Measurements from ENCODE around the gene COQ8A.

COQ8A gene

GRCh38 chr1:226983247-226983991, 43.3 kb downstream of the COQ8A start:
- Histone ChIP-seq H3K27ac (no peak overlapping the region), H3K4me1 (peaks cover 5 to 11% (median 7%) of the 10 kb centered on the region in 10 experiments; a peak in 19 of 20 replicates), H3K9me3 (replicated peaks in 1 of 11) (no peaks in the 10 kb centered on the region), H3K9ac (no peak overlapping the region; a peak in 1 of 22 replicates), H3K4me3 (no peak overlapping the region), H3K4me2 (no peak overlapping the region), H4K20me1 (peaks cover 0 to 7% (median 0%) of the 10 kb centered on the region in 11 experiments; a peak in 2 of 22 replicates), H3K36me3 (peaks cover 7 to 96% (median 73%) of the 10 kb centered on the region in 11 experiments; a peak in 20 of 22 replicates), H3K27me3 (no peaks in the 10 kb centered on the region)
- no peak for TF ChIP-seq Cebpa-rat (IDR thresholded peaks at IDR 0.05)

GRCh38 chr1:226983992-226984364, 43.9 kb downstream of the COQ8A start:
- Histone ChIP-seq H3K36me3 (peaks cover 7 to 91% (median 69%) of the 10 kb centered on the region in 11 experiments; a peak in 20 of 22 replicates), H3K27ac (no peak overlapping the region)

GRCh38 chr1:226984521-226985238, 44.6 kb downstream of the COQ8A start:
- Histone ChIP-seq H3K4me3 (no peak overlapping the region), H4K20me1 (peaks cover 0 to 7% (median 0%) of the 10 kb centered on the region in 11 experiments; a peak in 2 of 22 replicates), H3K4me1 (peaks cover 18 to 24% (median 20%) of the 10 kb centered on the region in 10 experiments), H3K36me3 (peaks cover 7 to 84% (median 64%) of the 10 kb centered on the region in 11 experiments; a peak in 20 of 22 replicates), H3K27ac (no peak overlapping the region), H3K9me3 (replicated peaks in 1 of 11) (no peaks in the 10 kb centered on the region), H3K27me3 (no peaks in the 10 kb centered on the region), H3K4me2 (no peak overlapping the region), H3K9ac (no peak overlapping the region)
- no peak for TF ChIP-seq Cebpa-rat (IDR thresholded peaks at IDR 0.05)

More at GRCh38 chr1:226983992-226984364, 43.9 kb downstream of the COQ8A start:
- TF ChIP-seq Cebpa-rat (IDR thresholded peaks at IDR 0.05), result no peak
- Histone ChIP-seq H4K20me1 (peaks cover 0 to 7% (median 0%) of the 10 kb centered on the region in 11 experiments; a peak in 2 of 22 replicates), H3K27me3 (no peaks in the 10 kb centered on the region), H3K9me3 (replicated peaks in 1 of 11) (no peaks in the 10 kb centered on the region), H3K4me3 (no peak overlapping the region), H3K4me1 (peaks cover 10 to 17% (median 13%) of the 10 kb centered on the region in 10 experiments), H3K4me2 (no peak overlapping the region), H3K9ac (peak overlapping the region in 1 of 11 experiments; percentile 5; a peak in 1 of 22 replicates)

- H3K27me3 ChIP-seq, result no peaks in the 10 kb centered on the region
- no peak overlapping the region for H3K9ac ChIP-seq
- H3K4me1 ChIP-seq, result peaks cover 24 to 30% (median 27%) of the 10 kb centered on the region in 10 experiments
- H3K4me2 ChIP-seq, result no peak overlapping the region
- no peak overlapping the region for H3K4me3 ChIP-seq
- TF ChIP-seq Cebpa-rat (IDR thresholded peaks at IDR 0.05), result no peak
- peaks cover 7 to 77% (median 59%) of the 10 kb centered on the region in 11 experiments; a peak in 20 of 22 replicates for H3K36me3 ChIP-seq
- no peak overlapping the region for H3K27ac ChIP-seq
- H3K9me3 ChIP-seq (replicated peaks in 1 of 11), result no peaks in the 10 kb centered on the region
- peaks cover 0 to 7% (median 0%) of the 10 kb centered on the region in 11 experiments; a peak in 2 of 22 replicates for H4K20me1 ChIP-seq
Observed at GRCh38 chr1:226985239-226985838, 45.2 kb downstream of the COQ8A start.

- H3K27me3 ChIP-seq, result no peaks in the 10 kb centered on the region
- no peak for TF ChIP-seq Cebpa-rat (IDR thresholded peaks at IDR 0.05)
- peaks cover 29 to 35% (median 32%) of the 10 kb centered on the region in 10 experiments for H3K4me1 ChIP-seq
- no peak overlapping the region for H3K9ac ChIP-seq
- H3K9me3 ChIP-seq (replicated peaks in 1 of 11), result no peaks in the 10 kb centered on the region
- no peak overlapping the region for H3K27ac ChIP-seq
- no peak overlapping the region for H3K4me2 ChIP-seq
- peaks cover 7 to 73% (median 58%) of the 10 kb centered on the region in 11 experiments; a peak in 20 of 22 replicates for H3K36me3 ChIP-seq
- H3K4me3 ChIP-seq, result no peak overlapping the region
- H4K20me1 ChIP-seq, result peaks cover 0 to 7% (median 0%) of the 10 kb centered on the region in 11 experiments; a peak in 2 of 22 replicates
Observed at GRCh38 chr1:226985839-226986463, 45.9 kb downstream of the COQ8A start.

- no peak overlapping the region for H3K4me3 ChIP-seq
Observed at GRCh38 chr1:226986496-226987178, 46.5 kb downstream of the COQ8A start.

GRCh38 chr1:226987179-226987536, 47.1 kb downstream of the COQ8A start:
- Histone ChIP-seq H3K9ac (0 out of 22 replicates have a peak overlapping the region, but pooled peaks of 1 of the 11 experiments have one; percentile 18), H3K36me3 (peaks cover 7 to 62% (median 51%) of the 10 kb centered on the region in 11 experiments; a peak in 20 of 22 replicates), H3K27me3 (no peaks in the 10 kb centered on the region), H3K9me3 (replicated peaks in 1 of 11) (no peaks in the 10 kb centered on the region), H3K27ac (no peak overlapping the region), H3K4me3 (no peak overlapping the region), H3K4me1 (peaks cover 29 to 35% (median 32%) of the 10 kb centered on the region in 10 experiments), H3K4me2 (no peak overlapping the region), H4K20me1 (no peaks in the 10 kb centered on the region; a peak in 1 of 22 replicates)
- no peak for TF ChIP-seq Cebpa-rat (IDR thresholded peaks at IDR 0.05)

More at GRCh38 chr1:226986496-226987178, 46.5 kb downstream of the COQ8A start:
- H3K36me3 ChIP-seq, result peaks cover 7 to 68% (median 56%) of the 10 kb centered on the region in 11 experiments; a peak in 20 of 22 replicates
- peaks cover 0 to 3% (median 0%) of the 10 kb centered on the region in 11 experiments; a peak in 1 of 22 replicates for H4K20me1 ChIP-seq
- H3K27me3 ChIP-seq, result no peaks in the 10 kb centered on the region
- no peak overlapping the region for H3K27ac ChIP-seq
- H3K4me1 ChIP-seq, result peaks cover 29 to 35% (median 32%) of the 10 kb centered on the region in 10 experiments
- H3K9ac ChIP-seq, result 0 out of 22 replicates have a peak overlapping the region, but pooled peaks of 1 of the 11 experiments have one; percentile 18
- no peak overlapping the region for H3K4me2 ChIP-seq
- TF ChIP-seq Cebpa-rat (IDR thresholded peaks at IDR 0.05), result no peak
- no peaks in the 10 kb centered on the region for H3K9me3 ChIP-seq (replicated peaks in 1 of 11)

All from BLaER1 treated with 17β-estradiol and CSF1 and Interleukin-3, amounts not matched to agents 10 nM and 100 nM (cell line).